Sciatic nerve (tissue), 2 donors: ENCODE results near the gene PLXNA4. TPM values are rescaled to one million over a fixed set of nuclear protein-coding genes. Genes with fewer than 3 reads are reported as not detected.

Experiments used
- ATAC-seq: fragments of 200-7000 bp; cut with Tn5 transposase; one replicate; pipeline ENCODE4 v1.9.1; 2020; ENCODE audit warnings: mild to moderate bottlenecking, moderate library complexity
- DNase-seq: peaks from one replicate; pipeline ENCODE4 v3.0.0-alpha.2; 2020; ENCODE audit warnings: low spot score
- intact Hi-C: fragments of 100-400 bp; cut with DNase I; formaldehyde crosslinking; loops from one replicate; pipeline ENCODE4 v1.14.2; 2022
- total RNA-seq: library from RNA; stranded (reverse); fragmentation: NEBNext Ultra II Directional; extraction: Animal tissue kit (Norgen Biotek cat#: 25700); gene quantifications from one replicate; pipeline ENCODE4 v1.2.1, GENCODE V29; 2021
- donor health status: DM: no; HTN: no; CAD: no.
- donor health status: DM: no; HTN: no; CAD: no.

PLXNA4 gene
- total RNA-seq, 1 donor from 2014 or later = 9.0 TPM

DNA sequence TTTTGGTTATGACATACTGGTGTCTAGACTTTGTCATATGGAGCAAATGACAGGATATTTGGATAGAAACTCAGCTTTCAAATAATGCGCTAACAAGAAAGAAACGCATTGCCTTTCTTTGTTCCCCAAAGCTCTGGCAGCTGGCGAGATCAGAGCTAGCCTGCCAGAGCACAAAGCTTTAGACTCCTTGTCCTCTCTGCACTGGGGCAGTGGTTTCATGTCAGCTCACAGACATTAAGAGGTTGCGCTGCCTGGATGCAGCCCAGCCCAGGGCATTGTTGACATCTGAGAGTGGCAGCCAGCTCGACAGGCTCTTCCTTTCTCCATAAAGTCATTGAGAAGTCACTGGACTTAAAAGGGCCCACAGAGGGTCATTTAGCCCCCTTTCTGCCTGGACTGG lies 212.0 kb downstream of the PLXNA4 start:
- DNase-seq (no peak), ATAC-seq (no peak)
- intact Hi-C loops = no loop called here

DNA sequence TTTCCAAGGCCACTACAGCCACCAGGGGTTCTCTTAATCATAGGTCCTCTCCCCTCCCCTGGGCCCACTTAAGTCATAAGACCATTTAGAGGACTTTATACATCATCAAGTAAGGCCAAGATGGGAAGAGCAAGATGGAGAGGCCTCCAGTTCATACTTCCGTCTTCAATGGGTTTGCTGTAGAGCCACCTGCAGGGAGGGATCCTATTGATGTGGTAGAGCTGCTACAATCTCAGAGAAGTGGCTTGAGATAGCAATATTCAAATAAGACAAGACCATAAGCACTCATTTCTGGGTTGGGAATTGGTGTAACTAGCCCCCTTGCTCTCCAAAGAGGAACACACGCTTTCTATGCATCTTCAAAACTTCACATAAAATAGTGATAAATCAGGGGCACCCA lies 214.2 kb downstream of the PLXNA4 start:
- intact Hi-C loops = no loop called here
- ATAC-seq (no peak), DNase-seq (no peak)

- ATAC-seq (no peak), DNase-seq (no peak)
- intact Hi-C loops = no loop called here
Observed at GRCh38 chr7:132361146-132361545, 215.1 kb downstream of the PLXNA4 start.

- DNase-seq (no peak), ATAC-seq (no peak)
- intact Hi-C loops = no loop called here
Observed at GRCh38 chr7:132359743-132360142, 216.5 kb downstream of the PLXNA4 start.

GRCh38 chr7:132355048-132355447 lies 221.2 kb downstream of the PLXNA4 start:
- ATAC-seq = no peak

DNA sequence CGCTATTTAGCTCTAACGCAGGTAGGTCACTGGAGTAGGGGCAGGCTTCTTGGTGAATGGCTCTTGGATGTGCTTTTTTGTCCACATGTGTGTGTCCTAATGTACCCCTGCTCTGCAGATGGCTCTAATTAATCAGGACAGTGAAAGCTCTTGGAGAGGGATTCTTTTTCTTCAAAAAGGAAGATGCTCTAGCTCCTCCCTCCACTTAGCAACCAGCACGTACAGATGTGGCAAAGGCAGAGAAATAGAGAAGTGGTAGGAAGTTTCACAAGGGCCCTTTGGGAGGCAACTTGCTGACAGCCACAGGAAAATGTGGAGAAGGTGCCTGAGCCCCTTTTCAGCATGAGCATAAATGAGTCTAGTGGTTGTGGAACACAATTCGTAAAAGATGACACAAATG lies 221.7 kb downstream of the PLXNA4 start:
- ATAC-seq (peak; percentile 86), DNase-seq (no peak)
- intact Hi-C loops = no loop called here

More at GRCh38 chr7:132355048-132355447, 221.2 kb downstream of the PLXNA4 start:
- no peak for DNase-seq
- intact Hi-C loops = no loop called here

DNA sequence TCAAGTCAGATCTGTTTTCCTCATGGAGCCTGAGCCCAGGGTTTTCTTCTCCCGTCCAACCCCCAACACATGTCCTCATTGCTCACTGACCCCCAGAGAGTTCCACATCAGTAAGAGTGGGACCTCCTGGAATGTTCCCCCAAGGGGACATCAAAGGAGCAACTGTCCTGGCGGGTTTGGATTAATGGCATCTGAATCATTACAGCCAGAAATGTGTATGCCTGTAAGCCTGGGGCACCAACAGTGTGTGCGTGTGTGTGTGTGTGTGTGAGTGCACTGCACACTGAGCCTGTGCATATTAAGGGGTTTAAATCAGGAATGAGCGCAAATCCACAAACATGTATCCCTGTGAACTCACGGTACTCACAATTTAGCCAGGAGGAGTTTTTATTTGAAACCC lies 222.3 kb downstream of the PLXNA4 start:
- intact Hi-C loops = no loop called here
- DNase-seq (no peak), ATAC-seq (no peak)

GRCh38 chr7:132352800-132353199 lies 223.5 kb downstream of the PLXNA4 start:
- intact Hi-C loops = no loop called here
- ATAC-seq (peak; percentile 70), DNase-seq (no peak)

DNA sequence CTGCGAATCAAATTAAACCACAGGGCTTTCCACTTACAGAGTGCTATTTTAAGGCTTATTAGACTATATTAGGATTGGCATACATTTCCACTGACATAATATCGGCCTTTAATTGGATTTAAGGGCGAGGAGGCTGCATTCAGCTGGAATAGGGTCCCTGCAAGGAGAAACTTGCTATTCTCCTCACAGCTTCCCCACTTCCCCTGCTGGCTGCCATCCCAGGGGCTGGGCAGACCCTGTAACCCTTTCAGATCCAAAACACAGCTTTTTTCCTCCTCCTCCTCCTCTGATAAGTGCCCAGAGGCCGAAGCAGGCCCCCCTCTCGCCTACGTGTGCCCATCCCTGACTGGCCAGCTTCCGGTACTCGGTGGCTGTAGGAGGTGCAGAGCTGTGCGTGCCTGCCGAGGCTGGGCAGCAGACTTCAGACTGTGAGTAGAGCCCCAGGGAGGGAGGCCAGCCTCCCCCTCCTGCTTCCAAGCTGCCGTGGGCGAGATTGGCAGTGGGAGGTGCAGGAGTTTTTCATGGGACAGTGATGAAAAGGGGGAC lies 224.2 kb downstream of the PLXNA4 start:
- intact Hi-C loops = no loop called here
- ATAC-seq (no peak), DNase-seq (no peak)

GRCh38 chr7:132350741-132351140 lies 225.5 kb downstream of the PLXNA4 start:
- no peak for ATAC-seq
- intact Hi-C loops = no loop called here
- DNase-seq = no peak

GRCh38 chr7:132349075-132349474 lies 227.2 kb downstream of the PLXNA4 start:
- ATAC-seq = no peak
- no peak for DNase-seq
- intact Hi-C loops = no loop called here

DNA sequence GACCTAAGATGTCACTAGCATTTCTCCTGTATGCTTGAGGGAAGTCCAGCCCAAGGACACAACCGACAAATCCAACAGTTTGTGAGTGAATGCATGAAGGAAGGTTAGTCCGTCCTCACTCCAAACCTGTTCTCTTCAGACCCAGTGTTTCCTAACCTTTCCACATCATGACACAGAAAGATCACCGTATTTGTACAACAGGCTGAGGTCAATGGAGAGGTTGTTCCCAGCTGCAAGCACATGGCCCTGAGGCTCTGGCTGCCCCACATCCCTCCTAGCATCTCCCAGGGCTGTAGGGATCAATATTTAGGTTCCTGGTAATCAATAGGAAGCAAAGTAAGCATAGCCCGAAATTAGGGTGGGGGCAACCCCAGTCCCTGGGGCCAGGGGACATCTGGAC lies 227.9 kb downstream of the PLXNA4 start:
- ATAC-seq (no peak), DNase-seq (no peak)
- intact Hi-C loops = no loop called here

DNA sequence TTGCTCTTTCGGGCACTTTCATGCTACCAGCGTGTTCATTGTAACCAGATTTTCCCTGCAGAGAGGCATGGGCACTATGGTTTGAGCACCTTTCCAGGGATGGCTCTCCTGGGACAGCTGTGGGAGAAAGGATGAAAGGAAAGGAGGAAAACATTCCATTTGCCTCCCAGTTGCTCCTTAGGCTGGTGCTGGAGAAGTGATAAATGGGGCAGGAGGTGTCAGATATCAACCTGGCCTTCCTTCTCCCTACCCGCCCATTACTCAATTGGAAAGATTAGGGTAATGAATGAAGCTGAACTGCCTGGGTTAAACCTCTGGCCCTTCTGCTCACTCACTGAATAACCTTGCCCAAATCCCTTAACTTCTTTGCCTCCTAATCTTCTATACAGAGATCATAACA lies 228.4 kb downstream of the PLXNA4 start:
- intact Hi-C loops = no loop called here

GRCh38 chr7:132347123-132347522 lies 229.1 kb downstream of the PLXNA4 start:
- ATAC-seq (no peak), DNase-seq (no peak)
- intact Hi-C loops = no loop called here

More for the DNA sequence above, 228.4 kb downstream of the PLXNA4 start:
- no peak for ATAC-seq
- DNase-seq = no peak

GRCh38 chr7:132345543-132346129 lies 230.6 kb downstream of the PLXNA4 start:
- intact Hi-C loops = no loop called here
- ATAC-seq (no peak), DNase-seq (no peak)

DNA sequence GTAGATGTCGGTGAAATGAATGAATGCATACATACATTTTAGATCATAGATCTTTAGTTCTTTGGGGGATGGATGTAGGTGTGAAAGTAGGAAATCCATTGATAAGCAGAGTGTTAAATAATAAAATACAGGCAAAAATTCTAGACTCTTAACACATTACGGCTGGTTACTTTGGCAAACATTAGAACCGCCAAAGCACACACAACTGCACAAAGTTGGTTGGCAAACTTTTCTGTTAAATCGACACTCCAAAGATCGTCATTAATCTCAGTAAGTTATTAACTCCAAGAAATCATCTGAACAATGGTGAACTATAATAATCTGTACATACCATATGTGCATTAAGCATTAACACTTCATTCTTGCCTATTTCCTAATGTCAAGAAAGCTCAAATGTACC lies 231.2 kb downstream of the PLXNA4 start:
- DNase-seq (no peak), ATAC-seq (no peak)
- intact Hi-C loops = no loop called here

GRCh38 chr7:132343199-132343598 lies 233.1 kb downstream of the PLXNA4 start:
- intact Hi-C loops = no loop called here
- DNase-seq (no peak), ATAC-seq (peak; percentile 95)

- ATAC-seq = no peak
- intact Hi-C loops = no loop called here
Observed at GRCh38 chr7:132337450-132338080, 238.7 kb downstream of the PLXNA4 start.

GRCh38 chr7:132336797-132337196 lies 239.5 kb downstream of the PLXNA4 start:
- no peak for DNase-seq

More at GRCh38 chr7:132337450-132338080, 238.7 kb downstream of the PLXNA4 start:
- DNase-seq = no peak

GRCh38 chr7:132333301-132333700 lies 243.0 kb downstream of the PLXNA4 start:
- DNase-seq (no peak), ATAC-seq (no peak)
- intact Hi-C loops = no loop called here

More at GRCh38 chr7:132336797-132337196, 239.5 kb downstream of the PLXNA4 start:
- intact Hi-C loops = no loop called here
- ATAC-seq = no peak

GRCh38 chr7:132328760-132329159 lies 247.5 kb downstream of the PLXNA4 start:
- DNase-seq (no peak), ATAC-seq (no peak)
- intact Hi-C loops = loop anchor here (10.0 kb wide), 1 partner anchor 256 kb away; no protein-coding TSS in a partner anchor
